ENCODE results near the gene MEIOC.

DNA sequence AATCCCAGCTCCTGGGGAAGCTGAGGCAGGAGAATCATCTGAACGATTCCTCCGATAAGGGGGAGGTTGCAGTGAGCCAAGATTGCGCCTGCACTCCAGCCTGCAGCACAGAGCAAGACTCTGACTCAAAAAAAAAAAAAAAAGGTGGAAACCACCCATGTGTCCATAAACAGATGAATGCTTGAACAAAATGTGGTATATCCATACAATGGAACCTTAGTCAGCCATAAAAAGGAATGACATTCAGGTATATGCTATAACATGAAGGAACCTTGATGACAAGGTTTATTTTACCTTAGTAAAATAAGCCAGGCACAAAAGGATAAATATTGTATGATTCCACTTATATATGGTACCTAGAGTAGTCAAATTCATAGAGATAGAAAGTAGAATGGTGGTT lies 2.9 kb upstream of the MEIOC start:
- TF ChIP-seq POLR2A (IDR thresholded peaks at IDR 0.05) (no peak), EP300 (IDR thresholded peaks at IDR 0.05) (no peak)
- TF ChIP-seq, protein P1, sequence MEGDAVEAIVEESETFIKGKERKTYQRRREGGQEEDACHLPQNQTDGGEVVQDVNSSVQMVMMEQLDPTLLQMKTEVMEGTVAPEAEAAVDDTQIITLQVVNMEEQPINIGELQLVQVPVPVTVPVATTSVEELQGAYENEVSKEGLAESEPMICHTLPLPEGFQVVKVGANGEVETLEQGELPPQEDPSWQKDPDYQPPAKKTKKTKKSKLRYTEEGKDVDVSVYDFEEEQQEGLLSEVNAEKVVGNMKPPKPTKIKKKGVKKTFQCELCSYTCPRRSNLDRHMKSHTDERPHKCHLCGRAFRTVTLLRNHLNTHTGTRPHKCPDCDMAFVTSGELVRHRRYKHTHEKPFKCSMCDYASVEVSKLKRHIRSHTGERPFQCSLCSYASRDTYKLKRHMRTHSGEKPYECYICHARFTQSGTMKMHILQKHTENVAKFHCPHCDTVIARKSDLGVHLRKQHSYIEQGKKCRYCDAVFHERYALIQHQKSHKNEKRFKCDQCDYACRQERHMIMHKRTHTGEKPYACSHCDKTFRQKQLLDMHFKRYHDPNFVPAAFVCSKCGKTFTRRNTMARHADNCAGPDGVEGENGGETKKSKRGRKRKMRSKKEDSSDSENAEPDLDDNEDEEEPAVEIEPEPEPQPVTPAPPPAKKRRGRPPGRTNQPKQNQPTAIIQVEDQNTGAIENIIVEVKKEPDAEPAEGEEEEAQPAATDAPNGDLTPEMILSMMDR (IDR thresholded peaks at IDR 0.05): no peak
